Measurements from ENCODE around the gene CIAO1. TPM values are rescaled to one million over a fixed set of nuclear protein-coding genes. Genes with fewer than 3 reads are reported as not detected.

The CIAO1 gene
- total and polyA plus RNA-seq, 2 of the 13 experiments (the other 11 are each of a cell fraction or from before 2014, with no cell fraction given): 99.3 to 120 TPM

GRCh38 chr2:96305091-96305978 lies 39.3 kb downstream of the CIAO1 start, which contains the start of gene SNRNP200 (continued):
- TF ChIP-seq ZNF318 (CRISPR knock-in tag; IDR thresholded peaks at IDR 0.05): peak; percentile 93; the same call in 1 of the 2 replicates
- TF ChIP-seq PATZ1 (CRISPR knock-in tag; IDR thresholded peaks at IDR 0.05): peak; percentile 66
- TF ChIP-seq EHMT2 (IDR thresholded peaks at IDR 0.05; ENCODE audit: borderline replicate concordance, low read depth, low read length): no peak
- no peak for TF ChIP-seq IKZF4 (CRISPR knock-in tag; IDR thresholded peaks at IDR 0.05; ENCODE audit: borderline replicate concordance, low read depth, not compliant biosample characterization)
- TF ChIP-seq THYN1 (CRISPR knock-in tag; IDR thresholded peaks at IDR 0.05; ENCODE audit: borderline replicate concordance, low read depth): no peak
- no peak for TF ChIP-seq IKZF1 (IDR thresholded peaks at IDR 0.05)
- no peak for TF ChIP-seq ZNF841 (CRISPR knock-in tag; IDR thresholded peaks at IDR 0.05; ENCODE audit: borderline replicate concordance)
- TF ChIP-seq CC2D1A (CRISPR knock-in tag; IDR thresholded peaks at IDR 0.05): peak; percentile 96; the same call in 1 of the 2 replicates
- TF ChIP-seq ZNF530 (CRISPR knock-in tag; IDR thresholded peaks at IDR 0.05; ENCODE audit: low read depth): no peak
- no peak for TF ChIP-seq ZNF597 (CRISPR knock-in tag; IDR thresholded peaks at IDR 0.05)
- TF ChIP-seq THAP11 (CRISPR knock-in tag; IDR thresholded peaks at IDR 0.05): peak; percentile 97
- no peak for TF ChIP-seq DBP (CRISPR knock-in tag; IDR thresholded peaks at IDR 0.05; ENCODE audit: not compliant biosample characterization)
- TF ChIP-seq SOX13 (IDR thresholded peaks at IDR 0.05): no peak
- no peak; a peak in 1 of 4 replicates for TF ChIP-seq SOX13 (CRISPR knock-in tag; conservative IDR thresholded peaks at IDR 0.05 in 1 of 2, IDR thresholded peaks at IDR 0.05 in 1 of 2)
- peak; percentile 75 for TF ChIP-seq AGO1 (IDR thresholded peaks at IDR 0.05; ENCODE audit: low read depth, low read length, poor library complexity, severe bottlenecking)

Data from HepG2 (cell line).